GM21529 (cell line): ENCODE measurements around the gene ADTRP.
"Not testable (repeated sequence)": the region's sequence is repeated elsewhere in the genome, so short reads cannot be mapped to it uniquely, and the experiment has no call there.

Experiments used
- ATAC-seq: cut with Tn5 transposase; IDR thresholded peaks from one replicate; pipeline ENCODE4 v1.9.1; 2021; ENCODE audit not compliant: unreplicated experiment

ADTRP gene

GRCh38 chr6:11702500-11703130, 76.0 kb downstream of the ADTRP start:
- no peak for ATAC-seq

DNA sequence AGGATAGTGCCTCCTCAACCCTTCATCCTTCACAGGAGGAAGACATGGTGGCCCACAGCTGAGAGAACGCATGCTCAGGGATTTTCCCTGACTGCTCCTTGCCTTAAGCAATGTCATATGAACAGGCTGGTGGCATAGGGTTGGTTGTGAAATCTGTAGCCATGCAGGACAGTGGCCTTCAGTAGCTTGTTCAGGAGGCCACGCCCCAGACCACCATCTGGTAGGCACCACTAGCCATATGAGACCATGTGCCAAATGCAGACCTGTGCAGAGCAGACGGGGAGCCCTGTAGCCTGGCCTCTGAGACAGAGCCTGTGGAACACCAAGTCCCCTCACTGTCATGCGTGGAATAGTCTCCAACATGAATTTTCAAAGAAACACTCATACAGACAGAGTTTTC, 76.5 kb downstream of the ADTRP start:
- ATAC-seq: no peak

DNA sequence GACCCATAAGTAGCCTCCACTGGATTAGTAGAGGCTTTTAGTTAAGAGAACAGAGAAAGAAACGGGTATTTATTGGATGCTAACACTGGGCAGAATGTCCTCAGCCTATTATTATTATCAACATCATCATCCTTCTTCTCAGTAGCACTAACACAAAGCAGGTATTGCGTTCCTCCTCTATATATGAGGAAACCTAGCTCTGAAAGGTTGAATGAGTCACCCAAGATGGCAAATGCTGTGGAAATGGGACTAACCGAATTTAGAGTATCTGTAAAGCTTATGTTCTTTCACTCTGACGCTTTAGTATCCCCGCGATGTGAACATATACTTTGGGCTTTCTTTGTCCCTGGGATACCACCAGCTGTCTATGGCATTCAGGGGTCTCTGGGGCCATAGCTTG, 77.0 kb downstream of the ADTRP start:
- ATAC-seq: no peak

- no peak for ATAC-seq
Observed at GRCh38 chr6:11700118-11700718, 78.4 kb downstream of the ADTRP start.

DNA sequence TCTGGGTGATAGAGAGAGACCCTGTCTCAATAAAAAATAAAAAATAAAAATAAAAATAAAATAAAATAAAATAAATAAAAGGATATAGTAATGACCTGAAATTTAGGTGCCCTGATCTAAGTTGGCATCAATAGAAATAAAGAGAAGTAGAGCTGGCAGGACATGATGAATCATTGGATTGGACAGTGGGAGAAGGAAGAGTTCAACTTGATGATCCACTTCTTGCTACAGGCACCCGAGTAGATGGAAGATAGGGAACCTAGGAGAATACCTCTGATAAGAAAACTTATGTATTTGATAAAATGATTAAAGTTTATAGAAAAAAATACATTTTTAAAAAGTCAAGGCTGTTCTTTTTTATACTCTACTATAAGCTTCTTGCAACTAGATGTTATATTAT, 79.0 kb downstream of the ADTRP start:
- ATAC-seq: no peak

- no peak for ATAC-seq
Observed at GRCh38 chr6:11692451-11693376, 85.9 kb downstream of the ADTRP start.

GRCh38 chr6:11689847-11690246, 88.8 kb downstream of the ADTRP start:
- ATAC-seq: no peak

DNA sequence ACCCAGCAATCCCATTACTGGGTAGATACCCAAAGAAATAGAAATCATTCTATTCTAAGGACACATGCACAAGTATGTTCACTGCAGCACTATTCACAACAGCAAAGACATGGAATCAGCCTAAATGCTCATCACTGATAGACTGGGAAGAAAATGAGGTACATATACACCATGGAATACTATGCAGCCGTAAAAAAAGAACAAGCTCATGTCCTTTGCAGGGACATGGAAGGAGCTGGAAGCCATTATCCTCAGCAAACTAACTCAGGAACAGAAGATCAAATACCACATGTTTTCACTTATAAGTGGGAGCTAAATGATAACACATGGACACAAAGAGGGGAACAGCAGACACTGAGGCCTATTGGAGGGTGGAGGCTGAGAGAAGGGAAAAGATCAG, 89.2 kb downstream of the ADTRP start:
- not testable (repeated sequence) for ATAC-seq

GRCh38 chr6:11688425-11688709, 90.2 kb downstream of the ADTRP start:
- no peak for ATAC-seq

DNA sequence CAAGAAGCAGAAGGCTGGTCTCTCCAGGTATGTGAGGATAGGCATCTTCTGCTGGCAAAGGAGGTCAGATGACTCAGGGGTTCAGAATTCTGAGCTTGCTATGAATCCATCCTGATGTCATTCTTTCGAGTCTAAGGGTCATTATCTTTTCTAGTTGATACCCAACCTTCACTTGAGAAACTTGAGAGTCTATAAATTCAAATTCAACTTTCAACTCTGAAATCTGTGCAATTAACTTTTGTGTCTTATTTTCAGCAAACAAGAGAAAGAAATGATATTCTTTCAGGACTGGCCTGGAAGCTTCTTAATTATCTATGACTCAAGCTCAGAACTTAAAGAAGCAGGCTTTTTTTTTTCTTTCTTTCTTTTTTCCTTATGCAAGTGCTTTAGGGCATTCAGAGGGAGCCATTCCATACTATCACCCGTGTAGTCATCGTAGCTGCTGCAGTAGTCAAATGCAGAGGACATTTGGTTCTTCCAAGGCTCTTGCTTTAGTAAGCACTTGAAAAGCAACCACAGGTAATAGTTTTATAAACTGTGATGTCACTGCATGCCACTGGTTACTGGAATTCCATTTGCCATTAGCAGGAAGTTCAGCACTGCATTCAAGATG, 93.0 kb downstream of the ADTRP start:
- no peak for ATAC-seq

DNA sequence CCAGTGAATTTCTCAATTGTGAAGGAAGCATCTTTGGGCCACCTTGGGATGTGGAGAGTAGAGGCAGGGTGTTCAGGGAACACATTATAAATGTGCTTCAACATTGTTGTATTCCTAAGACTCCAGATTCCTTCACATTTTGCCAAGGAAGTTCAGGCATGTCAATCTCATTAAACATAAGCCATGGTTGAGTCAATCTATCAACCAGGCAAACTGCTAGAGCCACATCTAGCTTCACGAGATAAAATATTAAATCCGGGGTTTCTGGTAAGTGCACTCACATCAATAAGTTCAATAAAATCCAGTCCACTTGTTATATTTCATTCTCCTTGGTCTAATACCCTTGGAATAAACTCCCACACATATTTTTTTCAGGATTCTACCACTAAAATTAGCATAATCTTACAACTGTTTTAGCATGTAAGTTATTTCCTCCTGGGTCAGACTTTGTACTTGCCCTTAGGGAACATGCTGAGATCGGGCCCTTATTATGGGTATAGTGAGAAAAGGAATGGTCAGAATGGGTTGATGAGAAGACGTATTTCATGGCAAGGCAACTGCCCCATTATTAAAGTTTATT, 93.6 kb downstream of the ADTRP start:
- no peak for ATAC-seq

GRCh38 chr6:11683871-11684270, 94.7 kb downstream of the ADTRP start:
- ATAC-seq: no peak

- ATAC-seq: no peak
Observed at GRCh38 chr6:11682561-11682975, 96.0 kb downstream of the ADTRP start.

GRCh38 chr6:11681770-11682169, 96.8 kb downstream of the ADTRP start:
- no peak for ATAC-seq

GRCh38 chr6:11681357-11681756, 97.2 kb downstream of the ADTRP start:
- ATAC-seq: no peak

DNA sequence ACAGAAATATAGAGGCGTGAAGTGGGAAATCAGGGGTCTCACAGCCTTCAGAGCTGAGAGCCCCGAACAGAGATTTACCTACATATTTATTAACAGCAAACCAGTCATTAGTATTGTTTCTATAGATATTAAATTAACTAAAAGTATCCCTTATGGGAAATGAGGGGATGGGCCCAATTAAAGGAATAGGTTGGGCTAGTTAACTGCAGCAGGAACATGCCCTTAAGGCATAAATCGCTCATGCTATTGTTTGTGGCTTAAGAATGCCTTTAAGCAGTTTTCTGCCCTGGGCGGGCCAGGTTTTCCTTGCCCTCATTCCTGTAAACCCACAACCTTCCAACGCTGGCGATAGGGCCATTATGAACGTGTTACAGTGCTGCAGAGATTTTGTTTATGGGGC, 98.1 kb downstream of the ADTRP start:
- ATAC-seq: not testable (repeated sequence)

DNA sequence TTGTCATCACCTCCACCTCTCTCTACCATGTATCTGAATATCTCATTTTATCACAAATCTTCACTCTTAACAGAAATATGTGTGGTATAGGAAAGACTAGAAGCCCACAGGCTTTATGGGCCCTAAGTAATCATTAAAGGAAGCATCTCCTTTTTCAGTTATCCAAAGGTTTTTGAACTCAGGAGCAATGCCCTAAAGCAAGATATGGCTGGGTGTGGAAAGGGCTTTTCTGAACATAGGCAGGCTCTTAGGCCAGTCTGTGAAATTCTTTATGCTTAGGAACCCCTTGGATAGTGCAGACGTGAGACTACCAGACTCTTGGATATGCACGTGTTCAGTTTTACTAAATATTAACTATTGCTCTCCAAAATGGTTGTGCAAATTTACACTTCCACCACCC, 99.5 kb downstream of the ADTRP start:
- ATAC-seq: no peak

GRCh38 chr6:11675601-11676000, 103.0 kb downstream of the ADTRP start:
- no peak for ATAC-seq

- no peak for ATAC-seq
Observed at GRCh38 chr6:11672669-11673068, 105.9 kb downstream of the ADTRP start.

- no peak for ATAC-seq
Observed at GRCh38 chr6:11672256-11672655, 106.3 kb downstream of the ADTRP start.

- no peak for ATAC-seq
Observed at GRCh38 chr6:11669696-11670095, 108.9 kb downstream of the ADTRP start.
